ELF-1 (cell line): ENCODE results near the gene STX10.
"Not testable (repeated sequence)": the region's sequence is repeated elsewhere in the genome, so short reads cannot be mapped to it uniquely, and the experiment has no call there.

Experiments used
- DNase-seq: peaks from one replicate; pipeline ENCODE4 v3.0.0-alpha.2; 2016; ENCODE audit warnings: low read depth, low spot score

Gene STX10

GRCh38 chr19:13164343-13165161 lies 14.4 kb upstream of the STX10 start:
- DNase-seq: peak; percentile 98

- DNase-seq: peak; percentile 94
These were observed 13.6 kb upstream of the STX10 start for GRCh38 chr19:13163609-13164342.

- peak; percentile 99 for DNase-seq
These were observed 12.8 kb upstream of the STX10 start for GRCh38 chr19:13162724-13163608.

DNA sequence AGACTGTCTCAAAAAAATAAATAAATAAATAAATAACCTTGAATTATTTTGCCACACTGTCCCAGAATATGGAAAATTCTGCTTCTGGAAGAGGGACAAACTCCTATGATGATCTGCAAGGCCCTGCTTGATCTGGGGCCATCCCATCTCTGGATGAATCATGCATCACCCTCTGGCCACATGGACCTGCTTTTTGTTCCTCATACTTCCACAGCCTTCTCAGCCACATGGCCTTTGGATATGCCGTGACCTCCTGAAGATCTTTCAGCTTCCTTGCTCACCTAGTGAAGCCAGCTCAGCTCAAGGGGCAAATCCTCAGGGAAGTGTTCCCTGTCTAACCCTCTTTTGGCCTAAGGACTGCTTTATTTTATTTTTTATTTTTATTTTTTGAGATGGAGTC lies 10.4 kb upstream of the STX10 start:
- no peak for DNase-seq

DNA sequence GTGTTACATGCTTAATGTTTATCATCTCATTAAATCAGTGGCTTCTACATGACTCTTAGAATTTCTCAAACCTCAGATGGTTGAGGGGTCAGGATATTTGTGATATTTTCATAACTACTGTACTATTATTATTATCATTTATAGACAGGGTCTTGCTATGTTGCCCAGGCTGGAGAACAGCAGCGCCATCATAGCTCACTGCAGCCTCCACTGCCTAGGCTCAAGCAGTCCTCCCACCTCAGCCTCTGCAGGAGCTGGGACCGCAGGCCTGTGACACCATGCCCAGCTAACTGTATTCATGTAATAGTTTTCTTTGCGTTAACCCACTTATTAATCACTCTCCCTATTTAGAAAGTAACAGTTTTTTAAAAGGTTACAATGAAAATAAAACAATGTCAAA lies 9.5 kb upstream of the STX10 start:
- no peak for DNase-seq

GRCh38 chr19:13155472-13156359 lies 5.5 kb upstream of the STX10 start:
- DNase-seq: peak; percentile 75

- DNase-seq: peak; percentile 96
These were observed 4.8 kb upstream of the STX10 start for GRCh38 chr19:13154911-13155471.

DNA sequence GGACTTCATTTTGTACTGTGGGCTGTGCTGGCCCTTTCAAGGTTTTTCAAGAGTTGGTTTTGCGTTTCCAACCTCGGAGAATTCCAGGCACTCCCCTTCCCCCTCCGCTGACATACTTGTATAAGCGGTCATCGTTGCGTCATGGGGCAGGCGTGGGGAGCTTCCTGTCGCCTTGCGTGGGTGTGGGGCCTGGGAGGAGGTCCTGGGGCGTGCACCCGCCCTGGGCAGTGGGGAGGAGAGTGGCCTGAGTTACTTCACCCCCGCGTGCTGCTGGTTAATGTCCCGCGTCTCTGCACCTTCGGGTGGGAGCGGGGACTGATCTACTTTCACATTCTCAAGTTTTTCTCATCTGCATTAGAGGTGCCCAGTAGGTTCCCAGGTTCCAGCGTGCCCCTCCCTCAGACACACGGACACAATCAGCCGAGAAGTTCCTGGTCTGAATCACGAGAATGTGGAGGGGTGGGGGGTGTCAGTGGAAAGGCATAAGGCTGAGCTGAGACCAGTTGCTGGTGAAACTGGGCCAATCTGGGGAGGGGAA lies 4.1 kb upstream of the STX10 start:
- DNase-seq: peak; percentile 79

GRCh38 chr19:13153569-13154240 lies 3.5 kb upstream of the STX10 start:
- DNase-seq: peak; percentile 67

- DNase-seq: peak; percentile 98
These were observed 2.9 kb upstream of the STX10 start for GRCh38 chr19:13152974-13153568.

- DNase-seq: no peak
These were observed 2.3 kb upstream of the STX10 start for GRCh38 chr19:13152356-13152973.

GRCh38 chr19:13151605-13152355 lies 1.6 kb upstream of the STX10 start:
- DNase-seq: peak; percentile 97

GRCh38 chr19:13150931-13151604 lies 893 bp upstream of the STX10 start:
- DNase-seq: peak; percentile 31

- peak; percentile 60 for DNase-seq
These were observed 468 bp downstream of the STX10 start for GRCh38 chr19:13149628-13150186.

GRCh38 chr19:13149173-13149627 lies 975 bp downstream of the STX10 start:
- not testable (repeated sequence) for DNase-seq

- no peak for DNase-seq
These were observed 3.2 kb downstream of the STX10 start for GRCh38 chr19:13146763-13147563.
